IPS-NIHi7 (cell line): ENCODE results near the gene CERS6.

Source experiments
- DNase-seq: peaks from one replicate; pipeline ENCODE4 v3.0.0; 2012; ENCODE audit warnings: mixed read lengths; ENCODE audit errors: extremely low spot score

The CERS6 gene

GRCh38 chr2:168730344-168730743 is 274.3 kb downstream of the CERS6 start:
- peak; percentile 20 for DNase-seq

- no peak for DNase-seq
These were observed 274.9 kb downstream of the CERS6 start for GRCh38 chr2:168731002-168731401.

GRCh38 chr2:168731616-168732015 is 275.5 kb downstream of the CERS6 start:
- no peak for DNase-seq

GRCh38 chr2:168732100-168732499 is 276.0 kb downstream of the CERS6 start:
- no peak for DNase-seq

- no peak for DNase-seq
These were observed 276.4 kb downstream of the CERS6 start for GRCh38 chr2:168732506-168732905.

GRCh38 chr2:168734199-168734760 is 278.2 kb downstream of the CERS6 start:
- no peak for DNase-seq

- DNase-seq = no peak
These were observed 280.8 kb downstream of the CERS6 start for GRCh38 chr2:168736649-168737445.

- DNase-seq = no peak
These were observed 282.0 kb downstream of the CERS6 start for GRCh38 chr2:168738062-168738461.

GRCh38 chr2:168740360-168740759 is 284.3 kb downstream of the CERS6 start:
- DNase-seq = no peak

- no peak for DNase-seq
These were observed 284.7 kb downstream of the CERS6 start for GRCh38 chr2:168740788-168741187.

- DNase-seq = no peak
These were observed 286.3 kb downstream of the CERS6 start for GRCh38 chr2:168742258-168742932.

- DNase-seq = no peak
These were observed 288.8 kb downstream of the CERS6 start for GRCh38 chr2:168744844-168745243.

- no peak for DNase-seq
These were observed 292.4 kb downstream of the CERS6 start for GRCh38 chr2:168748461-168748860.

GRCh38 chr2:168749297-168749696 is 293.2 kb downstream of the CERS6 start:
- DNase-seq = peak; percentile 26

- DNase-seq = no peak
These were observed 295.1 kb downstream of the CERS6 start for GRCh38 chr2:168751104-168751740.

GRCh38 chr2:168752361-168752760 is 296.3 kb downstream of the CERS6 start:
- no peak for DNase-seq

GRCh38 chr2:168753765-168754329 is 297.8 kb downstream of the CERS6 start:
- DNase-seq = no peak

- no peak for DNase-seq
These were observed 301.2 kb downstream of the CERS6 start for GRCh38 chr2:168757223-168757622.

- DNase-seq = peak; percentile 42
These were observed 303.1 kb downstream of the CERS6 start for GRCh38 chr2:168758970-168759820.

GRCh38 chr2:168765401-168765800 is 309.3 kb downstream of the CERS6 start:
- DNase-seq = no peak

GRCh38 chr2:168766600-168766999 is 310.5 kb downstream of the CERS6 start:
- no peak for DNase-seq
